Panc1 (cell line): Measurements from ENCODE around the gene ACSS1. TPM values are rescaled to one million over a fixed set of nuclear protein-coding genes. Genes with fewer than 3 reads are reported as not detected.

Source experiments
- ATAC-seq: fragments of 200-7000 bp; cut with Tn5 transposase; 2 replicates; pipeline ENCODE4 v1.9.1; 2020; ENCODE audit warnings: mild to moderate bottlenecking, moderate library complexity
- BruUV-seq: library from RNA; stranded (reverse); fragments of 400-500 nt; replicated peaks from 2 replicates; lab custom pipeline; 2021; lab: Mats Ljungman, UMichigan
- CTCF ChIA-PET: fragments of 300-600 bp; sonication (Branson Sonifier 250); formaldehyde crosslinking; loops from one replicate; lab custom pipeline; 2022; ENCODE audit warnings: antibody characterized with exemption; lab: Charles Lee
- POLR2A ChIA-PET: fragments of 300-600 bp; sonication (Branson Sonifier 250); formaldehyde crosslinking; loops from one replicate; lab custom pipeline; 2022; ENCODE audit warnings: antibody characterized with exemption; lab: Charles Lee
- DNase-seq: peaks from one replicate; pipeline ENCODE4 v3.0.0-alpha.2; 2010; ENCODE audit warnings: low read depth, low spot score
- H3K27ac ChIP-seq: 2 replicates; pipeline ENCODE4 v1.5.1; 2011; ENCODE audit warnings: mild to moderate bottlenecking, low read length, inconsistent platforms
- H3K27me3 ChIP-seq: fragments of 200-500 bp; sonication (Bioruptor generic); 2 replicates; pipeline ENCODE4 v1.6.0; 2014; ENCODE audit warnings: low read length, inconsistent platforms; ENCODE audit not compliant: control insufficient read depth, insufficient read depth
- H3K36me3 ChIP-seq: fragments of 200-500 bp; sonication (Bioruptor generic); 2 replicates; pipeline ENCODE4 v1.5.1; 2014; ENCODE audit warnings: inconsistent platforms, mild to moderate bottlenecking, low read length, moderate library complexity; ENCODE audit not compliant: control insufficient read depth, insufficient read depth
- H3K4me1 ChIP-seq: 2 replicates; pipeline ENCODE4 v1.5.1; 2011; ENCODE audit warnings: inconsistent platforms, mild to moderate bottlenecking, low read length, moderate library complexity; ENCODE audit not compliant: control insufficient read depth, insufficient read depth
- H3K4me3 ChIP-seq, 2 experiments: 2 replicates each; pipeline ENCODE4 v1.5.1; 2011 to 2012; ENCODE audit warnings: low read depth in 2 of 2, low read length in 2 of 2, mild to moderate bottlenecking in 2 of 2, inconsistent platforms in 1 of 2, moderate library complexity in 1 of 2
- H3K9me3 ChIP-seq: fragments of 200-500 bp; sonication (Bioruptor generic); 2 replicates; pipeline ENCODE4 v1.5.1; 2014; ENCODE audit warnings: low read depth, mild to moderate bottlenecking, inconsistent platforms, low read length, moderate library complexity; ENCODE audit not compliant: control insufficient read depth, insufficient read depth
- POLR2AphosphoS5 ChIP-seq: IDR thresholded peaks from 2 replicates; pipeline ENCODE4 v1.6.1; 2012; ENCODE audit warnings: mild to moderate bottlenecking, low read depth, low read length, moderate library complexity
- SIN3A ChIP-seq: IDR thresholded peaks from 2 replicates; pipeline ENCODE4 v1.6.1; 2012; ENCODE audit warnings: low read depth, mild to moderate bottlenecking, low read length, moderate library complexity, borderline replicate concordance; ENCODE audit not compliant: insufficient read depth
- TCF7L2 ChIP-seq: IDR thresholded peaks from 2 replicates; pipeline ENCODE4 v1.6.1; 2011; ENCODE audit warnings: mild to moderate bottlenecking, low read depth, low read length, inconsistent platforms
- in situ Hi-C: cut with HindIII; loops from 2 replicates; pipeline ENCODE4 v1.10.0; 2016; ENCODE audit warnings: low sequenced_read_pairs, low pct_unique_long_range_greater_than_20kb
- intact Hi-C: fragments of 100-400 bp; cut with micrococcal nuclease; formaldehyde crosslinking; loops from one replicate; pipeline ENCODE4 v1.10.0; 2022; ENCODE audit not compliant: unreplicated experiment
- total RNA-seq: library from RNA; stranded (reverse); gene quantifications from one replicate; pipeline ENCODE4 v1.2.1, GENCODE V29; 2021; ENCODE audit not compliant: unreplicated experiment
- TF ChIP-seq, protein P1 (sequence below): fragments of 450-650 bp; IDR thresholded peaks from 2 replicates; pipeline ENCODE4 v1.5.1; 2017; ENCODE audit warnings: mild to moderate bottlenecking
- TF ChIP-seq, protein P2 (sequence below), 2 experiments: IDR thresholded peaks; 2 replicates each; pipeline ENCODE4 v1.6.1; 2011 to 2012; ENCODE audit warnings: low read depth in 2 of 2, control low read depth in 1 of 2, low read length in 1 of 2, mild to moderate bottlenecking in 1 of 2, moderate library complexity in 1 of 2; ENCODE audit not compliant: insufficient read depth in 1 of 2

The ACSS1 gene
- total RNA-seq, 1 experiment from 2014 or later = 32.2 TPM

DNA sequence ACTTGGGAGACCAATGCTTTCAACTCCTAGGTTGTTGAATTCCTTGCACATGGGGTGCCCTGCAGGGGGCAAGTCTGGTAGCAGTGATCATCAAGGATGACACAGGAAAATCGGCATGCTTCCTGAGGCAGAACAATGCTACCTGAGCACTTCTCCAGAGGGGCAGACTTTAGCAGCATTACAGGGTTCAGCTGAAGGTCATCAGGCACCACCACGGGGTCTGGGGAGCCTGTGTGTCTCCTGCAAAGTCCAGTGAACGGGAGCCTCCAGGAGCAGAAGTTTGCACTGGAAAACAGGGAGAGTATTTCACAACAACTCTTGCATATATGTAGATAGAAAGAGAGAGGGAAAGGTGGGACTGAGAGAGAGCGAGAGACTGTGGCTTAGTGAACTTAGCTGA, 13.8 kb upstream of the ACSS1 start:
- peaks cover 35% of the 10 kb centered on the region for H3K4me1 ChIP-seq
- H3K36me3 ChIP-seq = no peaks in the 10 kb centered on the region
- intact Hi-C loops (no loop called here), in situ Hi-C loops (no loop called here)
- DNase-seq (no peak), ATAC-seq (peak; percentile 44; the same call in 1 of the 2 replicates)
- no peak overlapping the region; the same call in 1 of the 2 replicates for H3K27ac ChIP-seq
- ChIA-PET CTCF (interaction anchor here (2.1 kb wide), 1 partner anchor 107 kb away, joined by 6 read pairs; no protein-coding TSS in a partner anchor), POLR2A (no interaction called here)
- H3K9me3 ChIP-seq = no peaks in the 10 kb centered on the region
- TF ChIP-seq, protein P1, sequence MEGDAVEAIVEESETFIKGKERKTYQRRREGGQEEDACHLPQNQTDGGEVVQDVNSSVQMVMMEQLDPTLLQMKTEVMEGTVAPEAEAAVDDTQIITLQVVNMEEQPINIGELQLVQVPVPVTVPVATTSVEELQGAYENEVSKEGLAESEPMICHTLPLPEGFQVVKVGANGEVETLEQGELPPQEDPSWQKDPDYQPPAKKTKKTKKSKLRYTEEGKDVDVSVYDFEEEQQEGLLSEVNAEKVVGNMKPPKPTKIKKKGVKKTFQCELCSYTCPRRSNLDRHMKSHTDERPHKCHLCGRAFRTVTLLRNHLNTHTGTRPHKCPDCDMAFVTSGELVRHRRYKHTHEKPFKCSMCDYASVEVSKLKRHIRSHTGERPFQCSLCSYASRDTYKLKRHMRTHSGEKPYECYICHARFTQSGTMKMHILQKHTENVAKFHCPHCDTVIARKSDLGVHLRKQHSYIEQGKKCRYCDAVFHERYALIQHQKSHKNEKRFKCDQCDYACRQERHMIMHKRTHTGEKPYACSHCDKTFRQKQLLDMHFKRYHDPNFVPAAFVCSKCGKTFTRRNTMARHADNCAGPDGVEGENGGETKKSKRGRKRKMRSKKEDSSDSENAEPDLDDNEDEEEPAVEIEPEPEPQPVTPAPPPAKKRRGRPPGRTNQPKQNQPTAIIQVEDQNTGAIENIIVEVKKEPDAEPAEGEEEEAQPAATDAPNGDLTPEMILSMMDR = no peak
- TF ChIP-seq TCF7L2 (no peak), SIN3A (no peak), POLR2AphosphoS5 (no peak)
- TF ChIP-seq, protein P2, sequence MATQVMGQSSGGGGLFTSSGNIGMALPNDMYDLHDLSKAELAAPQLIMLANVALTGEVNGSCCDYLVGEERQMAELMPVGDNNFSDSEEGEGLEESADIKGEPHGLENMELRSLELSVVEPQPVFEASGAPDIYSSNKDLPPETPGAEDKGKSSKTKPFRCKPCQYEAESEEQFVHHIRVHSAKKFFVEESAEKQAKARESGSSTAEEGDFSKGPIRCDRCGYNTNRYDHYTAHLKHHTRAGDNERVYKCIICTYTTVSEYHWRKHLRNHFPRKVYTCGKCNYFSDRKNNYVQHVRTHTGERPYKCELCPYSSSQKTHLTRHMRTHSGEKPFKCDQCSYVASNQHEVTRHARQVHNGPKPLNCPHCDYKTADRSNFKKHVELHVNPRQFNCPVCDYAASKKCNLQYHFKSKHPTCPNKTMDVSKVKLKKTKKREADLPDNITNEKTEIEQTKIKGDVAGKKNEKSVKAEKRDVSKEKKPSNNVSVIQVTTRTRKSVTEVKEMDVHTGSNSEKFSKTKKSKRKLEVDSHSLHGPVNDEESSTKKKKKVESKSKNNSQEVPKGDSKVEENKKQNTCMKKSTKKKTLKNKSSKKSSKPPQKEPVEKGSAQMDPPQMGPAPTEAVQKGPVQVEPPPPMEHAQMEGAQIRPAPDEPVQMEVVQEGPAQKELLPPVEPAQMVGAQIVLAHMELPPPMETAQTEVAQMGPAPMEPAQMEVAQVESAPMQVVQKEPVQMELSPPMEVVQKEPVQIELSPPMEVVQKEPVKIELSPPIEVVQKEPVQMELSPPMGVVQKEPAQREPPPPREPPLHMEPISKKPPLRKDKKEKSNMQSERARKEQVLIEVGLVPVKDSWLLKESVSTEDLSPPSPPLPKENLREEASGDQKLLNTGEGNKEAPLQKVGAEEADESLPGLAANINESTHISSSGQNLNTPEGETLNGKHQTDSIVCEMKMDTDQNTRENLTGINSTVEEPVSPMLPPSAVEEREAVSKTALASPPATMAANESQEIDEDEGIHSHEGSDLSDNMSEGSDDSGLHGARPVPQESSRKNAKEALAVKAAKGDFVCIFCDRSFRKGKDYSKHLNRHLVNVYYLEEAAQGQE (IDR thresholded peaks at IDR 0.05; ENCODE audit: insufficient read depth in 1 of 2, low read depth in 2 of 2, low read length in 1 of 2) = no peak
- H3K27me3 ChIP-seq = no peaks in the 10 kb centered on the region
- BruUV-seq = no TSS peak
- no peak overlapping the region for H3K4me3 ChIP-seq

- no peak overlapping the region for H3K27ac ChIP-seq
- H3K4me3 ChIP-seq = no peak overlapping the region
- DNase-seq = no peak
- TF ChIP-seq POLR2AphosphoS5 (no peak), SIN3A (no peak), TCF7L2 (no peak)
- TF ChIP-seq, protein P2 (IDR thresholded peaks at IDR 0.05; ENCODE audit: insufficient read depth in 1 of 2, low read depth in 2 of 2, low read length in 1 of 2) = no peak
- TF ChIP-seq, protein P1 = no peak
- no peaks in the 10 kb centered on the region for H3K9me3 ChIP-seq
- ChIA-PET POLR2A (no interaction called here), CTCF (interaction anchor here (2.1 kb wide), 1 partner anchor 108 kb away, joined by 6 read pairs; no protein-coding TSS in a partner anchor)
- ATAC-seq = no peak; the same call in 1 of the 2 replicates
- in situ Hi-C loops (no loop called here), intact Hi-C loops (no loop called here)
- no TSS peak for BruUV-seq
- H3K36me3 ChIP-seq = no peaks in the 10 kb centered on the region
- H3K27me3 ChIP-seq = no peaks in the 10 kb centered on the region
- peaks cover 35% of the 10 kb centered on the region for H3K4me1 ChIP-seq
These were observed 13.0 kb upstream of the ACSS1 start for GRCh38 chr20:25070821-25071473.
